Epithelial cell of proximal tubule (primary cell): ENCODE measurements around the gene DACH2. TPM values are rescaled to one million over a fixed set of nuclear protein-coding genes. Genes with fewer than 3 reads are reported as not detected.

Experiments
- DNase-seq: peaks from one replicate; pipeline ENCODE4 v3.0.0-alpha.2; 2011; ENCODE audit warnings: low read depth
- H3K4me3 ChIP-seq: 2 replicates; pipeline ENCODE4 v1.5.1; 2011; ENCODE audit warnings: low read depth, mild to moderate bottlenecking, low read length
- CTCF ChIP-seq: conservative IDR thresholded peaks from 2 replicates; pipeline ENCODE4 v1.5.1; 2012; ENCODE audit warnings: low read depth, mild to moderate bottlenecking, low read length
- total RNA-seq: library from RNA; depleted of rRNA; stranded (reverse); fragments of >200 nt; gene quantifications from 2 replicates; pipeline ENCODE4 v1.2.3, GENCODE V29; 2015

Gene DACH2
- total RNA-seq, 1 donor from 2014 or later = not detected

- H3K4me3 ChIP-seq = no peak overlapping the region
- DNase-seq = no peak
- no peak for TF ChIP-seq CTCF
Measured at GRCh38 chrX:86436116-86436515, 287.9 kb downstream of the DACH2 start.

GRCh38 chrX:86455495-86455894 is 307.2 kb downstream of the DACH2 start:
- DNase-seq = no peak
- no peak for TF ChIP-seq CTCF
- no peak overlapping the region for H3K4me3 ChIP-seq

GRCh38 chrX:86460760-86461159 is 312.5 kb downstream of the DACH2 start:
- DNase-seq = no peak
- no peak overlapping the region for H3K4me3 ChIP-seq
- TF ChIP-seq CTCF = no peak

GRCh38 chrX:86504297-86504696 is 356.0 kb downstream of the DACH2 start:
- no peak for TF ChIP-seq CTCF
- H3K4me3 ChIP-seq = no peak overlapping the region
- no peak for DNase-seq

GRCh38 chrX:86507331-86507730 is 359.1 kb downstream of the DACH2 start:
- H3K4me3 ChIP-seq = no peak overlapping the region
- DNase-seq = no peak
- TF ChIP-seq CTCF = no peak

GRCh38 chrX:86579777-86580176 is 431.5 kb downstream of the DACH2 start:
- DNase-seq = no peak
- no peak for TF ChIP-seq CTCF
- H3K4me3 ChIP-seq = no peak overlapping the region

- no peak for TF ChIP-seq CTCF
- H3K4me3 ChIP-seq = no peak overlapping the region
- DNase-seq = no peak
Measured at GRCh38 chrX:86604607-86605006, 456.4 kb downstream of the DACH2 start.
